HCT116 (cell line): ENCODE results near the gene KANK4. TPM values are rescaled to one million over a fixed set of nuclear protein-coding genes. Genes with fewer than 3 reads are reported as not detected.

ENCODE experiments used
- ATAC-seq: fragments of 200-7000 bp; cut with Tn5 transposase; 2 replicates; pipeline ENCODE4 v1.9.1; 2020; ENCODE audit warnings: mild to moderate bottlenecking, moderate library complexity
- BruUV-seq: library from RNA; stranded (reverse); fragments of 400-500 nt; replicated peaks from 2 replicates; lab custom pipeline; 2021; lab: Mats Ljungman, UMichigan
- CTCF ChIA-PET: fragments of 300-600 bp; sonication (Branson Sonifier 250); formaldehyde crosslinking; loops from one replicate; lab custom pipeline; 2021; ENCODE audit warnings: antibody characterized with exemption; lab: Charles Lee
- POLR2A ChIA-PET: fragments of 300-600, 350-600 bp; sonication (Branson Sonifier 250); formaldehyde crosslinking; loops from one replicate; lab custom pipeline; 2021; ENCODE audit warnings: antibody characterized with exemption; lab: Charles Lee
- RAD21 ChIA-PET, 2 experiments: fragments of 300-600 bp; sonication (Branson Sonifier 250); formaldehyde crosslinking; loops; one replicate each; lab custom pipeline; 2023; ENCODE audit warnings: low total read pairs in 2 of 2; ENCODE audit not compliant: uncharacterized antibody in 2 of 2, unreplicated experiment in 2 of 2, low non-redundant PET in 1 of 2; lab: Charles Lee
- DNase-seq: peaks from one replicate; pipeline ENCODE4 v3.0.0-alpha.2; 2010; ENCODE audit warnings: low read depth, low spot score
- H2AFZ ChIP-seq: fragments of 200-600 bp; shearing (Covaris generic), sonication (generic); 2 replicates; pipeline ENCODE4 v1.6.1; 2017; ENCODE audit warnings: low read depth, mixed run types, mixed read lengths, antibody characterized with exemption, low read length; ENCODE audit not compliant: poor library complexity, severe bottlenecking
- H3K27ac ChIP-seq: 2 replicates; pipeline ENCODE4 v1.5.1; 2012; ENCODE audit warnings: low read depth, low read length
- H3K27me3 ChIP-seq: fragments of 200-600 bp; sonication (generic); 2 replicates; pipeline ENCODE4 v1.6.1; 2016; ENCODE audit warnings: mixed run types, low read length, mixed read lengths; ENCODE audit not compliant: insufficient read depth
- H3K36me3 ChIP-seq, 2 experiments: fragments of 200-500 bp in 1 of 2; fragments of 200-600 bp in 1 of 2; sonication (Bioruptor generic) in 1 of 2; sonication (generic) in 1 of 2; 2 replicates each; pipeline versions ENCODE4 v1.5.1 to v1.6.1; 2014 to 2016; ENCODE audit warnings: low read length in 2 of 2, inconsistent platforms in 1 of 2, mixed read lengths in 1 of 2, mixed run types in 1 of 2; ENCODE audit not compliant: insufficient read depth in 2 of 2, control insufficient read depth in 1 of 2
- H3K4me1 ChIP-seq, 2 experiments: fragments of 200-600 bp in 1 of 2; sonication (generic) in 1 of 2; 2 replicates each; pipeline versions ENCODE4 v1.5.1 to v1.6.1; 2012 to 2017; ENCODE audit warnings: low read length in 2 of 2, inconsistent platforms in 1 of 2, mild to moderate bottlenecking in 1 of 2, mixed read lengths in 1 of 2, mixed run types in 1 of 2, moderate library complexity in 1 of 2; ENCODE audit not compliant: insufficient read depth in 2 of 2, control insufficient read depth in 1 of 2
- H3K4me2 ChIP-seq: fragments of 200-600 bp; sonication (generic); 2 replicates; pipeline ENCODE4 v1.6.1; 2017; ENCODE audit warnings: mixed run types, low read length, mixed read lengths
- H3K4me3 ChIP-seq, 2 experiments: fragments of 200-600 bp in 1 of 2; sonication (generic) in 1 of 2; replicated peaks in 1 of 2; 2 replicates each; pipeline ENCODE4 v1.5.1; 2011 to 2016; ENCODE audit warnings: low read length in 2 of 2, control low read depth in 1 of 2, low read depth in 1 of 2, mild to moderate bottlenecking in 1 of 2, mixed read lengths in 1 of 2, mixed run types in 1 of 2
- H3K79me2 ChIP-seq: fragments of 200-600 bp; sonication (generic); 2 replicates; pipeline ENCODE4 v1.6.1; 2017; ENCODE audit warnings: mild to moderate bottlenecking, mixed run types, low read length, moderate library complexity, mixed read lengths; ENCODE audit not compliant: insufficient read depth
- H3K9ac ChIP-seq: fragments of 200-600 bp; sonication (generic); 2 replicates; pipeline ENCODE4 v1.6.1; 2016; ENCODE audit warnings: low read length, mixed read lengths
- H3K9me2 ChIP-seq: fragments of 200-600 bp; sonication (generic), shearing (Covaris generic); 2 replicates; pipeline ENCODE4 v1.6.1; 2017; ENCODE audit warnings: mixed run types, mild to moderate bottlenecking, moderate library complexity; ENCODE audit not compliant: insufficient read depth
- H3K9me3 ChIP-seq, 2 experiments: fragments of 200-500 bp in 1 of 2; fragments of 200-600 bp in 1 of 2; sonication (Bioruptor generic) in 1 of 2; sonication (generic) in 1 of 2; 2 replicates each; pipeline ENCODE4 v1.6.1; 2014 to 2017; ENCODE audit warnings: low read length in 2 of 2, mixed read lengths in 2 of 2, inconsistent platforms in 1 of 2, low read depth in 1 of 2, mild to moderate bottlenecking in 1 of 2, mixed run types in 1 of 2, moderate library complexity in 1 of 2; ENCODE audit not compliant: control insufficient read depth in 1 of 2, insufficient read depth in 1 of 2
- H4K20me1 ChIP-seq: fragments of 200-600 bp; sonication (generic), shearing (Covaris generic); 2 replicates; pipeline ENCODE4 v1.6.1; 2017; ENCODE audit warnings: mixed run types, mild to moderate bottlenecking, moderate library complexity; ENCODE audit not compliant: insufficient read depth
- CEBPB ChIP-seq: IDR thresholded peaks from 2 replicates; pipeline ENCODE4 v1.6.1; 2012; ENCODE audit warnings: low read depth
- EZH2phosphoT487 ChIP-seq: fragments of 200-600 bp; IDR thresholded peaks from 2 replicates; pipeline ENCODE4 v1.6.1; 2018; ENCODE audit warnings: antibody characterized with exemption, borderline replicate concordance
- FOSL1 ChIP-seq: IDR thresholded peaks from 2 replicates; pipeline ENCODE4 v1.6.1; 2012; ENCODE audit warnings: low read depth
- MAX ChIP-seq: IDR thresholded peaks from 2 replicates; pipeline ENCODE4 v1.6.1; 2012
- POLR2AphosphoS5 ChIP-seq: IDR thresholded peaks from 2 replicates; pipeline ENCODE4 v1.6.1; 2011; ENCODE audit warnings: mild to moderate bottlenecking, low read depth, low read length, moderate library complexity
- RAD21 ChIP-seq: IDR thresholded peaks from 2 replicates; pipeline ENCODE4 v1.6.1; 2012; ENCODE audit warnings: low read depth, mild to moderate bottlenecking
- SIN3A ChIP-seq: IDR thresholded peaks from 2 replicates; pipeline ENCODE4 v1.6.1; 2012; ENCODE audit warnings: low read depth
- SRF ChIP-seq: IDR thresholded peaks from 2 replicates; pipeline ENCODE4 v1.6.1; 2012; ENCODE audit warnings: low read depth
- TCF7L2 ChIP-seq: IDR thresholded peaks from 2 replicates; pipeline ENCODE4 v1.7.0; 2011; ENCODE audit warnings: borderline replicate concordance, inconsistent platforms; ENCODE audit not compliant: insufficient read depth, insufficient read length; ENCODE audit errors: extremely low read depth
- YY1 ChIP-seq: IDR thresholded peaks from 2 replicates; pipeline ENCODE4 v1.6.1; 2011; ENCODE audit warnings: low read length, low read depth, moderate library complexity, mild to moderate bottlenecking; ENCODE audit not compliant: insufficient replicate concordance; ENCODE audit errors: extremely low read depth
- ZBTB33 ChIP-seq: IDR thresholded peaks from 2 replicates; pipeline ENCODE4 v1.6.1; 2011; ENCODE audit warnings: mild to moderate bottlenecking, low read length, moderate library complexity; ENCODE audit not compliant: insufficient replicate concordance; ENCODE audit errors: extremely low read depth
- ZFX ChIP-seq: fragments of 450-650 bp; IDR thresholded peaks from 2 replicates; pipeline ENCODE4 v1.6.1; 2017
- ZNF274 ChIP-seq: fragments of 200-500 bp; sonication (Bioruptor generic); IDR thresholded peaks from 2 replicates; pipeline ENCODE4 v1.6.1; 2014; ENCODE audit warnings: mild to moderate bottlenecking, low read depth, low read length, inconsistent platforms
- intact Hi-C: fragments of 100-400 bp; cut with micrococcal nuclease; formaldehyde crosslinking; loops from 2 replicates; pipeline ENCODE4 v1.10.0; 2022
- total RNA-seq: library from RNA; stranded (reverse); gene quantifications from one replicate; pipeline ENCODE4 v1.2.1, GENCODE V29; 2021; ENCODE audit not compliant: unreplicated experiment
- TF ChIP-seq, protein P1 (sequence below), 3 experiments: fragments of 200-600 bp in 1 of 3; sonication (generic) in 1 of 3; IDR thresholded peaks in 2 of 3; conservative IDR thresholded peaks in 1 of 3; 2 replicates each; pipeline ENCODE4 v1.5.1; 2012 to 2017; ENCODE audit warnings: low read depth in 2 of 3, low read length in 2 of 3, antibody characterized with exemption in 1 of 3, borderline replicate concordance in 1 of 3, control low read depth in 1 of 3, mild to moderate bottlenecking in 1 of 3, mixed read lengths in 1 of 3, mixed run types in 1 of 3, moderate library complexity in 1 of 3; ENCODE audit not compliant: insufficient read depth in 1 of 3
- TF ChIP-seq, protein P2 (sequence below): IDR thresholded peaks from 2 replicates; pipeline ENCODE4 v1.6.1; 2012; ENCODE audit warnings: low read depth

Gene KANK4
- total RNA-seq, 1 experiment from 2014 or later = not detected

- Histone ChIP-seq H3K36me3 (no peaks in the 10 kb centered on the region), H3K9me3 (no peaks in the 10 kb centered on the region), H3K4me2 (no peak overlapping the region), H3K9me2 (no peaks in the 10 kb centered on the region; the same call in 1 of the 2 replicates), H4K20me1 (no peaks in the 10 kb centered on the region), H3K4me3 (no peak overlapping the region), H2AFZ (no peak overlapping the region), H3K27me3 (no peaks in the 10 kb centered on the region), H3K79me2 (no peaks in the 10 kb centered on the region), H3K27ac (no peak overlapping the region), H3K9ac (no peak overlapping the region), H3K4me1 (no peaks in the 10 kb centered on the region)
- ChIA-PET RAD21 (no interaction called here), CTCF (no interaction called here), POLR2A (no interaction called here)
- ATAC-seq (no peak), DNase-seq (no peak)
- no TSS peak for BruUV-seq
- intact Hi-C loops = no loop called here
- no peak for TF ChIP-seq CEBPB
- TF ChIP-seq ZNF274 = no peak
- TF ChIP-seq SIN3A = no peak
- TF ChIP-seq YY1 = no peak
- TF ChIP-seq, protein P1, sequence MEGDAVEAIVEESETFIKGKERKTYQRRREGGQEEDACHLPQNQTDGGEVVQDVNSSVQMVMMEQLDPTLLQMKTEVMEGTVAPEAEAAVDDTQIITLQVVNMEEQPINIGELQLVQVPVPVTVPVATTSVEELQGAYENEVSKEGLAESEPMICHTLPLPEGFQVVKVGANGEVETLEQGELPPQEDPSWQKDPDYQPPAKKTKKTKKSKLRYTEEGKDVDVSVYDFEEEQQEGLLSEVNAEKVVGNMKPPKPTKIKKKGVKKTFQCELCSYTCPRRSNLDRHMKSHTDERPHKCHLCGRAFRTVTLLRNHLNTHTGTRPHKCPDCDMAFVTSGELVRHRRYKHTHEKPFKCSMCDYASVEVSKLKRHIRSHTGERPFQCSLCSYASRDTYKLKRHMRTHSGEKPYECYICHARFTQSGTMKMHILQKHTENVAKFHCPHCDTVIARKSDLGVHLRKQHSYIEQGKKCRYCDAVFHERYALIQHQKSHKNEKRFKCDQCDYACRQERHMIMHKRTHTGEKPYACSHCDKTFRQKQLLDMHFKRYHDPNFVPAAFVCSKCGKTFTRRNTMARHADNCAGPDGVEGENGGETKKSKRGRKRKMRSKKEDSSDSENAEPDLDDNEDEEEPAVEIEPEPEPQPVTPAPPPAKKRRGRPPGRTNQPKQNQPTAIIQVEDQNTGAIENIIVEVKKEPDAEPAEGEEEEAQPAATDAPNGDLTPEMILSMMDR (IDR thresholded peaks at IDR 0.05 in 2 of 3, conservative IDR thresholded peaks at IDR 0.05 in 1 of 3; ENCODE audit: borderline replicate concordance in 1 of 3, insufficient read depth in 1 of 3, low read depth in 2 of 3, low read length in 2 of 3) = no peak
- no peak for TF ChIP-seq POLR2AphosphoS5
- TF ChIP-seq MAX = no peak
- no peak for TF ChIP-seq TCF7L2
- TF ChIP-seq, protein P2, sequence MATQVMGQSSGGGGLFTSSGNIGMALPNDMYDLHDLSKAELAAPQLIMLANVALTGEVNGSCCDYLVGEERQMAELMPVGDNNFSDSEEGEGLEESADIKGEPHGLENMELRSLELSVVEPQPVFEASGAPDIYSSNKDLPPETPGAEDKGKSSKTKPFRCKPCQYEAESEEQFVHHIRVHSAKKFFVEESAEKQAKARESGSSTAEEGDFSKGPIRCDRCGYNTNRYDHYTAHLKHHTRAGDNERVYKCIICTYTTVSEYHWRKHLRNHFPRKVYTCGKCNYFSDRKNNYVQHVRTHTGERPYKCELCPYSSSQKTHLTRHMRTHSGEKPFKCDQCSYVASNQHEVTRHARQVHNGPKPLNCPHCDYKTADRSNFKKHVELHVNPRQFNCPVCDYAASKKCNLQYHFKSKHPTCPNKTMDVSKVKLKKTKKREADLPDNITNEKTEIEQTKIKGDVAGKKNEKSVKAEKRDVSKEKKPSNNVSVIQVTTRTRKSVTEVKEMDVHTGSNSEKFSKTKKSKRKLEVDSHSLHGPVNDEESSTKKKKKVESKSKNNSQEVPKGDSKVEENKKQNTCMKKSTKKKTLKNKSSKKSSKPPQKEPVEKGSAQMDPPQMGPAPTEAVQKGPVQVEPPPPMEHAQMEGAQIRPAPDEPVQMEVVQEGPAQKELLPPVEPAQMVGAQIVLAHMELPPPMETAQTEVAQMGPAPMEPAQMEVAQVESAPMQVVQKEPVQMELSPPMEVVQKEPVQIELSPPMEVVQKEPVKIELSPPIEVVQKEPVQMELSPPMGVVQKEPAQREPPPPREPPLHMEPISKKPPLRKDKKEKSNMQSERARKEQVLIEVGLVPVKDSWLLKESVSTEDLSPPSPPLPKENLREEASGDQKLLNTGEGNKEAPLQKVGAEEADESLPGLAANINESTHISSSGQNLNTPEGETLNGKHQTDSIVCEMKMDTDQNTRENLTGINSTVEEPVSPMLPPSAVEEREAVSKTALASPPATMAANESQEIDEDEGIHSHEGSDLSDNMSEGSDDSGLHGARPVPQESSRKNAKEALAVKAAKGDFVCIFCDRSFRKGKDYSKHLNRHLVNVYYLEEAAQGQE = no peak
- TF ChIP-seq EZH2phosphoT487 = no peak
- TF ChIP-seq ZFX = no peak
- TF ChIP-seq SRF = no peak
- no peak for TF ChIP-seq RAD21
- no peak for TF ChIP-seq ZBTB33
- no peak for TF ChIP-seq FOSL1
- TF ChIP-seq, all 23 proteins: peak for 0
These were observed 58.5 kb downstream of the KANK4 start for GRCh38 chr1:62260688-62261087.
